Measurements from ENCODE around the gene CACNA1A.
A peak's percentile ranks its signal among the peaks of the same experiment; 100 is the strongest.
"Not testable (repeated sequence)": the region's sequence is repeated elsewhere in the genome, so short reads cannot be mapped to it uniquely, and the experiment has no call there.

The CACNA1A gene

GRCh38 chr19:13267889-13268288, 238.4 kb downstream of the CACNA1A start:
- no peak for DNase-seq

DNA sequence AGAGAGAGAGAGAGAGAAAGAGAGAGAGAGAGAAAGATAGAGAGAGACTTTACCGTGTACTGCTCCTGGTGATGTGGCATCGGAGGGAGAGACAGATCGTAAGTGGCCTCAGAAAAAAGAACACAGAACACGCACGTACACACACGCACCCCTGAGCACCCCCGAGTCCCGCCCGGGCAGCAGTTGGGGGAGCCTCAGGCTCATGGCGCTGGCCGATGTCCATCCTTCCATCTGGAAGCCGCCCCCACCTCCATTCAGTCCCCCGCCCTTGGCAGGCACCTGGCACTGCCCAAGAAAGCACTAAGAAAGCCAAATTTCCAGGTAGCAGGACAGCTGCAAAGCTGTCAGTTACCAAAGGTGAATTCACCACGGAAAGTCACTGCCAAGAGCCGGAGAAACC, 239.1 kb downstream of the CACNA1A start:
- DNase-seq = no peak

DNA sequence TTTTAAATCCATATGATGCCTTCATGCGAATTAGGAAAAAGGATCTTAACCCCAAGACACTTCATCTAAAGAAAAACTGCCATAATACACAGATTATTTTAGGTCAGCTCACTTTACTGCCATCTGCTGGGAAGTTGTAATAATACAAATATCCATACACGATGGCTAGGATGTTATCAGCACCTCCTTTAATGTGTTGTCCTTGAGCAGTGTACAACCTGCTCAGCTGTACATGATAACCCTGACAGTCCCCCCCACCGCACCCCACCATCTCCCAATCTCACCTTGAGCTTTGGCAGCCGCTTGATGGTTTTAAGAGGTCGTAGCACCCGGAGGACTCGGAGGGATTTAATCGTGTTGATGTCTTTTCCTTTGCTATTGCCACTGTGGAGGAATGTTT, 243.8 kb downstream of the CACNA1A start:
- DNase-seq = no peak

DNA sequence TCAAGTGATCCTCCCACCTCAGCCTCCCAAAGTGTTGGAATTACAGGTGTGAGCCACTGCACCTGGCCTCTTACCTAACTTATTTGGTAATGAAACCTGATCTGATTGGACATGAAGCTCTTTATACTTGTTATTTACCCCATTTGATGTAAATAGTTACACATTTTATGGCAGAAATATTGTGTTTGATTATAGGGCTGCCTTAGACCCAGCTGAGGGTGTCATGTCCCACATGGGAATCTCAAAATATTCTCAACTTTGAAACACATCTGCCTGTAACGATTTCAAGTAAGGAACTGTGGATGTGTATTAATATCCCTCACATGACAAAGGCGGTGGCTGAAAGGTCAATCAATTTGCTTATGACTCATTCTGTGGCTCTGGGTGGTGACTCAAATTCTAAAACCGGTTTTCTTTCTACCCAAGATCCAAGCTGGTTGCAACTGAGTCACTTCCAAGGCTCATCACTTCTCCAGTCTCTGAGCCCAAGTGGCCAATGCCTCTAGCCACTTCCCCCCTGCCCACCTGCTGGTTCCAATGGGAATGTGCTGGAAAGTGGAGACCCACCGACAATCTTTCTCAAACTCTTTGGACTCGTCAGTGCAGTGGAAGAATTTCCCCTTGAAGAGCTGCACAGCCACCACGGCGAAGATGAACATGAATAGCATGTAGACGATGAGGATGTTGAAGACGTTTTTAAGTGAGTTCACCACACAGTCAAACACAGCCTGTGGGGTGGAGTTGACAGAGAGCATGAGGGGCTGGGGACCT, 245.2 kb downstream of the CACNA1A start:
- DNase-seq = peak; percentile 49

- no peak for DNase-seq
Observed at GRCh38 chr19:13256918-13257317, 249.4 kb downstream of the CACNA1A start.

- DNase-seq = not testable (repeated sequence)
Observed at GRCh38 chr19:13256398-13256797, 249.9 kb downstream of the CACNA1A start.

GRCh38 chr19:13255719-13256059, 250.6 kb downstream of the CACNA1A start:
- DNase-seq = no peak

DNA sequence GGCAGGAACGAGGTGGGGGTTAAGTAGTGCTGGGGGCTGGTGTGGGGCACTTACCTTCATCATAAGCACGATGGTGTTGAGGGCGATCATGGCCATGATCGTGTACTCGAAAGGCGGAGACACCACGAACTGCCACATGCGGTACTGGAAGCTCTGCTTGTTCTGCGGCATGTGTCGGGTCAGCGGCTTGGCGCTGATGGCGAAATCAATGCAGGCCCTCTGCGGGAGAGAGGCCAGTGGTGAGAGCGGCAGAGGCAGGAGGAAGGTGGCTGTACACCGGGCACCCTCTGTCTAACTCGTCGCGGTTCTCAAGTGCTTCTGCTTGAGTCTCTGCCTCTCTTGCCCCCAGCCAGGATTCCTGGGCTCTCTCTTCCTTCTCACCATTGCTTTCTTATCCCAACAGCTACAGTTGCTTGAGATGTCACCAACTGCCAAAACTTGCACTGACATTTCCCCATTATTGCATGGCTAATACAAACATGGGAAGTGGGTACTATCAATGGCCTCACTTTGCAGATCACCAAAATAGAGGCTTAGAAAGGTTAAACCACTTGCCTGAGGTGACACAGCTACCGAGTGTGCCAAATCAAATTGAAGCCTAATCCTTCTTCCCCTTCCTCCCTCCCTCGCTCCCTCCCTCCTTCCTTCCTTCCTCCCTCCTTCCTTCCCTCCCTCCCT, 251.1 kb downstream of the CACNA1A start:
- DNase-seq = no peak

GRCh38 chr19:13252569-13253335, 253.5 kb downstream of the CACNA1A start:
- no peak for DNase-seq

- no peak for DNase-seq
Observed at GRCh38 chr19:13244920-13245319, 261.4 kb downstream of the CACNA1A start.

DNA sequence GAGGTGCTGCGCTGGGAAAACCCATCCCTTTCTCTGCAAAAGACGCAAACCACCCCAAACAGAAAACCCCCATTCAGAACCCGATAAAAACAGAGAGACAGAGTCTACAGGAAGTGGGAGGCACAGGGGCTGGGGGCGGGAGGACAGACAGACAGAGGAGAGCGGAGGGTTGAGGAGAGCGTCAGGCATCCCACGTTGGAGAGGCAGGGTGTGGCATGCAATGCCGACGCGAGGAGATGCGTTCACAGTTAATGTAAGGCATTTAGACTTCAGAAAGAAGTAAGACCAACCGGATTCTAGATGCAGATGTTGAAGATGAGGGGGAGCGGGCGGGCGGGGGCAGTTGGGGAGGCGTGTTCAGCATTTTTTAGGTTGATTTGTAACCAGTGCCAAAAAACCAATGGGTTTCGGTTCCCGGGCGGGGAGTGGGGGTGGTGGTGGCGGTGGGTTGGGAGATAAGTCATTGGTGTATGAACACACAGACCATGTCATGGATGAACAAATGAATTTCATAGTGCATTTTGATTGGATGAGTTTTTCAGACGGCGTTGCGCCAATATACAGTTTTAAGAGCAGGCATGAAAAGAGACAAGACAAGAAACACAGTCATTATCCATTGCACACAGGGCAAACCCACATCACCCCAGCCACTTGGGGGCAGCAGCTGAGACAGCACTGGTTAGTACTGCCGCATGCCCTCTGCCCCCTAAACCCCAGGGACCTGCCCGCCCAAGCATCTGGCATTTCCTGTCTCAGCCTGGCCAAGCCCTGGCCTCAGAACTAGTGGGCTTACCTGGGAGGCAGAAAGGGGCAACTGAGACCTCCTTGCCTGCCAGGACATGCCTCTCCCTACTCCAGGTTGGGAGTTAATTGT, 264.8 kb downstream of the CACNA1A start:
- peak; percentile 42 for DNase-seq

- DNase-seq = no peak
Observed at GRCh38 chr19:13240312-13241022, 265.8 kb downstream of the CACNA1A start.

GRCh38 chr19:13238891-13239534, 267.3 kb downstream of the CACNA1A start:
- no peak for DNase-seq

DNA sequence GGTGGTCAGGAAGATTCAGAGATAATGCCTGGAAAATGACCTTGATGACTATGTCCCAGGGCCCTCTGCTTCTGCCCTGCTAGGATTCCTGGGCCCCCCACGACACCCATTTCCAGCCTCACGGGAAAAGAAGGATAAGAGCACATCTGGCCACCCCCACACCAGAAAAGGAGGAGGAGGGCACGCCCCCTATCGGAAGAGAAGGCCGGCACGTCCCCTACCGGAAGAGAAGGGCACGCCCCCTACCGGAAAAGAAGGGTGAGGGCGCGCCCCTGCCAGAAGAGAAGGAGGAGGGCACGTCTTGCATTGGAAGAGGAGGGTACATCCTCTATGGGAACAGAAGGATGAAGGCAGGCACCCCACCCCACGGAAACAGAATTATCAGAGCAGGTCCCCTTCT, 271.8 kb downstream of the CACNA1A start:
- peak; percentile 80 for DNase-seq

- no peak for DNase-seq
Observed at GRCh38 chr19:13231663-13232062, 274.6 kb downstream of the CACNA1A start.

DNA sequence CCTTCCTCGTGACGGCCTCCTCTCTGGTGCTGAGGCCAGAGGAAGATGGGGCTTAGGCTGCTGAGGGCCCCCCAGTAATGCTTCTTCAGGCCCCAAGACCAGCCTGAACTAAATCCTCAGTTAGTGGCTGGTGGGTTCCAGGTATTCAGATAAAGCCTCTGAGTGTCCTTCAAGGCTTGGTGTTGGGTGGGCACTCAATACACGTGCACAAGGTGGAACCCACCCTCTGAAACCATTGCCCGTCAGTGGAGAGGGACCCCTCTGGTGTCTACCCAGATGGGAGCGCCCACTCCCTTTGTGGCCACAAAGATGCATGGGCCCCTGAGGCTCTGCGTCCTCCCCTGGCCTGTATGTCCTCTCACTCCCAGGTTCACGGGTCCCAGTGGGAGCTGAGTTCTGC, 277.0 kb downstream of the CACNA1A start:
- no peak for DNase-seq

GRCh38 chr19:13228561-13228960, 277.7 kb downstream of the CACNA1A start:
- no peak for DNase-seq

- DNase-seq = no peak
Observed at GRCh38 chr19:13226983-13227382, 279.3 kb downstream of the CACNA1A start.

DNA sequence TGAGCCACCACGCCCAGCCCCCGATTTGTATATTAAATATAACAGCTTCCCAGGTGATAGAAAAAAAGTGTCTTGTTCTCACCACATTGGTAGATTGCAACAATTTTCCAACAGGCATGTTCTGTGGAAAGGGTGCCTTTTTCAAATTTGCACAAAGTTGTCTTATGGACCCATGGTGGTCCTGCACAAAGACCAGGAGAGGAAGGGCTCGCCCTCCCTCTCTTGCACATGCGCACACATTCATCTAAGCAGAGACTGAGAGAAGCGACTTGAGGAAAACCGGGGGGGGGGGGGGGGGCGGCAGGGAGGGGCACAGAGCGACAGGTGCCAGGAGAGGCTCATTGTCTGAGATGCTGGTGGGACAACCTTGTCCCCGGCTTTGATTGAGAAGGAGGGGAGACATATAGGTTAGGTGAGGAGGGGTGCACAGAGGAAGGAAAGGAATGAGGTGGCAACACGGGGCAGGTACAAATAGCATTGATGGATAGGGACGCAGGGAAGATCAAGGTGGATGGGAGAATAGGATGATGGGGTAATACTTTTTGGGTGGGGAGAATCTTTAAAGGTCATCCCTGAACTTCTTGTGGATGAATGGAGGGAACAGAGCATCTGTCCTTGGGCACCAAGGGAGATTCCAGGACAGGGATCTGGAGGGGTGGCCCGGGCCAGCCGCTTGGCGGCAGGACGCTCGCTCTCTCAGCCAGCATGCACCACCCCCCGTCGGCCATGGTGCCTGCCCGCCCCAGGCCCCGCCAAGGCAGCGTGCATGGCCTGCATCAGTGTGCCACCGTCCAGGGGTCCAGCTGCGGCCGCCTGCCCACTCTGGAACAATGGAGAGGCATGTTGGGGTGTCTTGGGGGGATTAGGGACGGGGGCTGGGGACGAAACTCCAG, 280.1 kb downstream of the CACNA1A start:
- no peak for DNase-seq

DNA sequence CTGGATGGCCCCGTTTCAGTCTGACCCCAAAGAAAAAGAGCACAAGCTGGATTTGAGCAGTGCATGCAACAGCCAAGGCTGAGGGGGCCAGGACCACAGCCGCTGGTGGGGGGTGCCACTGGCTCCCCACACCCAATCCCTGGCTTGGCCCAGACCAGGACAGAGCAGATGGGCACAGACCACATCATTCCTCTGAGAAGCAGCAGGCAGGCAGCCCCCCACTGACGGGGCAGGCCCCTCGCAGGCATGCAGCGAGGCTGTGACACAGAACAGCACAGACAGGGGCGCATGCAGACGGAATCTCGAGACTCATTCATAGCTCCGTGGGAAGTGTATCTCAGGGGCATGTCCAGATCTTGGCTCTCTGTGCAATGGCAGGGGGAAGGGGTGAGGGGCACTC, 281.2 kb downstream of the CACNA1A start:
- DNase-seq = no peak

- no peak for DNase-seq
Observed at GRCh38 chr19:13220847-13221246, 285.4 kb downstream of the CACNA1A start.

Data from stimulated activated CD4-positive, alpha-beta T cell treated with anti-CD3 and anti-CD28 coated beads, Interleukin-15, amount 100 ng/mL, for 24 hours (primary cell).